GM18867 (cell line): Measurements from ENCODE around the gene ABCE1.

ENCODE experiments used
- ATAC-seq: cut with Tn5 transposase; IDR thresholded peaks from one replicate; pipeline ENCODE4 v1.9.1; 2021; ENCODE audit warnings: mild to moderate bottlenecking, moderate library complexity; ENCODE audit not compliant: unreplicated experiment

ABCE1 gene

GRCh38 chr4:145171911-145172310 lies 73.8 kb downstream of the ABCE1 start:
- ATAC-seq, result no peak

DNA sequence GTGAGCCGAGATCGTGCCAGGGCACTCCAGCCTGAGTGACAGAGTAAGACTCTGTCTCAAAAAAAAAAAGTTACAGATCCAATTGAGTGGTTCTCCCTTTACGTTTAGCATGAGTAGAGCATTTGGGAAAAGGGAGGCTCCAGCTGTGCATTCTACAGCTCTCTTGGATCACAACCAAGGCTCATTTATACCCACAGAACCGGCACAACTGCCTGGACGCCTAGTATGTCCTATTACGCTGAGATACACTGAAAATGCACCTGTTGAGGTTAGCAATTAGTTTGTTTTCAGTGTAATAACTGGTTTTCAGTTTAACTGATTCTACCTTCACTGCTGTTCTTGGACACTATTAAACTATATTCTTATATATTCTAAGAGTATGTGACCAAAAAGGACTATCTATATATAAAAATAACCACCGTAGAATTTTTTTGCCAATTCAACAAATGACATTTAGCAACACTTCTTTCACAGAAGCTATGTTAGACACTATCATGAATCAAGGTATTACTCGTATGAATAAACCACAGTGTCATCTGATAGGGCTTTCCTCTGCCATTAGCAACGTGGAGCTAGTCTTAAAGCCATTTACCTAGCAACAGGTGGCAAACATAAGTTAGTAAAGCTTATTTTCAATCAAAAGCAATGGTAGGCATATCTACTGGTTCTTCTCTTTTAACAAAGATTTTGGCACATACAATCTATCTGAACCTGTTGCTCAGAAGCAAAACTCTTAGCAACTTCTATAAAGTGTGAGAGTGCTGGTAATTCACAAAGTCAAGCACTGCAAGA lies 78.7 kb downstream of the ABCE1 start:
- no peak for ATAC-seq

DNA sequence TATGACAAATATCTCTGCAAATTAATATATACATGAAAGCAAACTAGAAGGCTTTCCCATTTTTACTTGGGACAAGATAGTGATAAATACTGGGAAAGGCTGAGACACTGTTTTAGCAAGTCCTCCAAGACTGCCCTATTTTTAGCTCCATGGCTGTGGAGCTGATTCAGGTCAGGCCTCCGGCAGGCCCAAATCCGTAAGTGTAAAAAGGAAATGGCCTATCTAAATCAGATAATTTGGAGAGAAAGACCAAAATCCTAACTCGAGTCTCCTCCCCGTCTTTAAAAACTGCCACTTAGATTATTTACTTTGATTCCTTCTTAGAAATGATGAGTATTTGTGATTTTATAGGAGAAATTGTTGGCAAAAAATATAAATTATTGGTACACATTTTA lies 79.4 kb downstream of the ABCE1 start:
- no peak for ATAC-seq

DNA sequence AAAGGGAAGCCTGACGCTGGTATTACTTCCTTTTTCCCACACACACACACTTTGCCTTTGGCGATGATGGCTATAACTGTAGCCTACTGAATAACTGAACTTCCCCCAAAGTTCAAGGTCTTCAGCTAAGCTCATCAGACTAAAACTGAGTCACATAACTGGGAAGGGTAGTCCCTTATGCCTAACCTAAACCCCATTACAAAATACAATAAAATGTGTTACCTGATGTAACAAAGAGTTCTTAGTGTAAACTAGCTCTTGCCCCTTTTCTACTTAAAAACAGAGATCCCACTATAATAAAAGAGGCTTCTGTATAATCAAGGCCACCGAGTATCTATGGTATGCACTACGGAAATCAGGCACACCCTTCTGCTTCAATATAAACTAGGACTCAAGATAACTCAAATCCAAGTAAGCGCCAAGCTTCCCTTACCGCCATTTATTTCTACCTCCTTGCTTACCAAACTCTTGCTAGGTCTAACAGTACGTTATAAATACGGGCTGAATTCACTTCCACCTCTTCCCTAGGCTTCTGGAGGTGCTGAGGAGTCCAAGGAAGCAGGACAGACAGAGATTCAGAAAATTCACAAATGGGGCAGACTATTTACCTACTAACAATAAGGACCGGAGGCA lies 79.9 kb downstream of the ABCE1 start:
- no peak for ATAC-seq

- ATAC-seq, result no peak
Observed at GRCh38 chr4:145178740-145179280, 80.7 kb downstream of the ABCE1 start.
